Astrocyte (in vitro differentiated cells and primary cell): ENCODE data around the gene HS3ST1.

Source experiments
- EZH2 ChIP-seq: IDR thresholded peaks from 2 replicates; pipeline ENCODE4 v1.6.1; 2012; ENCODE audit warnings: mild to moderate bottlenecking, low read length, inconsistent platforms; ENCODE audit not compliant: insufficient read depth
- TF ChIP-seq, protein P1 (sequence below): IDR thresholded peaks from 2 replicates; pipeline ENCODE4 v1.5.1; 2011; ENCODE audit warnings: low read depth, mild to moderate bottlenecking, inconsistent platforms, low read length, moderate library complexity; ENCODE audit not compliant: insufficient read depth

DNA sequence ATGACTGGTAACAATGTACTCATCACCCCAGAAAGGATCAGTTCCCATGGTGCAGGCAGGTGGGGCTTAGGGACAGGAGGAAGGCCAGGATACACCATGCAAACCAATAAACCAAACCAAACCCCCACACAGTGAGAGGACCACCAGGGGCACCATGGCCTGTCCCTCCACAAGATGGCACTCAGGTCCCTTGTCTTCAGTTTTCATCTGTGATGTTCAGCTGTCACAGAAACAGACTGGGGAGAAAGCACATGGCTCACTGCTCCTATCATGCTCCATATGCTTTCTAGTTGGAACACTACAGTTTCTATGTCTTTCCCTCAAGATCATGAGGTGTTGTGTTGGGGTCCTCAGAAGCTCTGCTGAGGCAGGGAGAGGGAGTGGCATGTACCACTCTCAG, 10.1 kb downstream of the HS3ST1 start:
- TF ChIP-seq, protein P1, sequence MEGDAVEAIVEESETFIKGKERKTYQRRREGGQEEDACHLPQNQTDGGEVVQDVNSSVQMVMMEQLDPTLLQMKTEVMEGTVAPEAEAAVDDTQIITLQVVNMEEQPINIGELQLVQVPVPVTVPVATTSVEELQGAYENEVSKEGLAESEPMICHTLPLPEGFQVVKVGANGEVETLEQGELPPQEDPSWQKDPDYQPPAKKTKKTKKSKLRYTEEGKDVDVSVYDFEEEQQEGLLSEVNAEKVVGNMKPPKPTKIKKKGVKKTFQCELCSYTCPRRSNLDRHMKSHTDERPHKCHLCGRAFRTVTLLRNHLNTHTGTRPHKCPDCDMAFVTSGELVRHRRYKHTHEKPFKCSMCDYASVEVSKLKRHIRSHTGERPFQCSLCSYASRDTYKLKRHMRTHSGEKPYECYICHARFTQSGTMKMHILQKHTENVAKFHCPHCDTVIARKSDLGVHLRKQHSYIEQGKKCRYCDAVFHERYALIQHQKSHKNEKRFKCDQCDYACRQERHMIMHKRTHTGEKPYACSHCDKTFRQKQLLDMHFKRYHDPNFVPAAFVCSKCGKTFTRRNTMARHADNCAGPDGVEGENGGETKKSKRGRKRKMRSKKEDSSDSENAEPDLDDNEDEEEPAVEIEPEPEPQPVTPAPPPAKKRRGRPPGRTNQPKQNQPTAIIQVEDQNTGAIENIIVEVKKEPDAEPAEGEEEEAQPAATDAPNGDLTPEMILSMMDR = no peak
- no peak for TF ChIP-seq EZH2
